Measurements from ENCODE around the gene KLF11. TPM values are rescaled to one million over a fixed set of nuclear protein-coding genes. Genes with fewer than 3 reads are reported as not detected.

KLF11 gene
- 1 to 10 TPM; 7.2 to 8.6 TPM for total RNA-seq

DNA sequence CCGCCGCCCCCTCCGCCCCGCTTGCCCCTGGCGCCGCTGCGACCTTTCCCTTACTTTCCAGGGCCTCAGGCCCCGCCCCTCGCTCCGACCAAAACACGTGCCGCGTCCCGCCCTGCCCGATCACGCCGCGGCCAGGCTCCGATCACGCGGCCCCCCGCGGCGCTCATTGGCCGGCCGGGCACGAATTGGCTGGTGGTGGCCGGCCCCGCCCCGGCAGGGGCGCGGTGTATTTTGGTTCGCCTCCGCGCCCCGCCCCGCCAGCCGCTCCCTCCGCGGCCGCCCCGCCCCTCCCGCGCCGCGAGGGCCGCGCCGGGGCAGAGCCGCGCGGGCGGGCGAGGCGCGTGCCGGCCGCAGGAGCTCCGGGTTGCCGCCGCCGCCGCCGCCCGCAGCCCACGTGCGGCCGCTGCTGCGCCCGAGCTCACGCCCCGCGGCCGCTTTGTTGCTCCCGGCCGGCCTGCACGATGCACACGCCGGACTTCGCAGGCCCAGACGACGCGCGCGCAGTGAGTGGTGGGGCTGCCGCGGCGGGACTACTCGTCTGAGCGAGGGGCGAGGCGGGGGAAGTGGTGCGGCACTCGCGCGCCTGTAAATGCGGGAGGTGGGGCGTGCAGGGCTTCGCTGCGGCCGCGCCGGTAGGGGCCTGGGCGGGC, at the start of gene KLF11:
Gene KLF11 (plus strand): TSS at position 295 of the 650 bp plus-strand sequence. CDS start 167 bp downstream, at position 462.
- Mint-ChIP-seq H3K27me3 (peaks cover 34% of the 10 kb centered on the region), H3K27ac (peak within 1 kb of the TSS; percentile 92), H3K36me3 (ENCODE audit: low read depth) (peaks cover 7% of the 10 kb centered on the region), H3K4me1 (peaks cover 31% of the 10 kb centered on the region), H3K9me3 (no peaks in the 10 kb centered on the region), H3K4me3 (peak within 1 kb of the TSS; percentile 75)
- POLR2A ChIA-PET, result no interaction called here
- CTCF ChIA-PET, result interaction anchor here (1.0 to 2.6 kb wide), 6 partner anchors 12 to 247 kb away, joined by 3 to 9 read pairs (median 4); no protein-coding TSS in a partner anchor
- peak; percentile 82 for DNase-seq

DNA sequence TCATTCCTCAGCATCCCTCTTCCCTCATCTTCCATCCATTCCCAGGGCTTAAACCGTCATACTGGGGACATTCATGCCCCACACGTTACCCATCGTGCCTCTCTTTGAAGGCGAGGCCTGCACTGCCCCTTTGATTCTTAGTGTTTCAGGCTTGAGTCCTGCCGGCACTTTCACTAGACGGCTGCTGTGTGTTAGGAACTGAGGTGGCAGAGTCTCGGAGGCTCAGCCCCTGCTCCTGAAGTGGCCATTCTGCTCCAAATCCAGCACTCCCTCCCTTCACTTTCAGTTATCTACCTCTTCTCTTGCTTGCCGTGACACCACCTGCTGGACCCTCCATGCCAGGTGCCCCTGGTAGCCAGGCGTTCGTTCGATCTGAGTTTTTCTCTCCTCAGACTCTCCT, 48.9 kb upstream of the KLF11 start:
- Mint-ChIP-seq H3K36me3 (ENCODE audit: low read depth) (no peaks in the 10 kb centered on the region), H3K9me3 (no peaks in the 10 kb centered on the region), H3K4me3 (no peak overlapping the region), H3K4me1 (peaks cover 5% of the 10 kb centered on the region), H3K27me3 (no peaks in the 10 kb centered on the region), H3K27ac (no peak overlapping the region)
- ChIA-PET POLR2A (no interaction called here), CTCF (interaction anchor here (1.4 kb wide), 1 partner anchor 15 kb away, joined by 4 read pairs; no protein-coding TSS in a partner anchor)
- no peak for DNase-seq

DNA sequence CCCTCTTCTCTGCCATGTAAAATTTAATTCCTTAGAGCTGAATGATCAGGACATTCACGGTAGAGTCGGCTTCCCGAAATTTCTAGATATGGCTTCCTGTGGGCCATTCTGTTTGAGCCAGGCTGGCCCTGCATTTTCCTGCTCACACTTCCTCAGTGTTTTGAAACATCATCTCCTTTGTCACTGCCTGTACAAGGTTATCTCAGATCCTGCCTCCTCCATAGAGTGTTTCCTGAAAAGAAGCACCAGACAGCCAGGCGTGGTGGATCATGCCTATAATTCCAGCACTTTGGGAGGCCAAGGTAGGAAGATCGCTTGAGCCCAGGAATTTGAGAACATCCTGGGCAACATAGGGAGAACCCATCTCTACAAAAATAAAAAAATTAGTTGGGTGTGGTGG, 48.3 kb upstream of the KLF11 start:
- Mint-ChIP-seq H3K36me3 (ENCODE audit: low read depth) (no peaks in the 10 kb centered on the region), H3K27me3 (no peaks in the 10 kb centered on the region), H3K9me3 (no peaks in the 10 kb centered on the region), H3K4me3 (no peak overlapping the region), H3K4me1 (peaks cover 5% of the 10 kb centered on the region), H3K27ac (no peak overlapping the region)
- POLR2A ChIA-PET, result no interaction called here
- CTCF ChIA-PET, result interaction anchor here (1.7 kb wide), 1 partner anchor 11 kb away, joined by 9 read pairs; no protein-coding TSS in a partner anchor
- DNase-seq, result no peak

DNA sequence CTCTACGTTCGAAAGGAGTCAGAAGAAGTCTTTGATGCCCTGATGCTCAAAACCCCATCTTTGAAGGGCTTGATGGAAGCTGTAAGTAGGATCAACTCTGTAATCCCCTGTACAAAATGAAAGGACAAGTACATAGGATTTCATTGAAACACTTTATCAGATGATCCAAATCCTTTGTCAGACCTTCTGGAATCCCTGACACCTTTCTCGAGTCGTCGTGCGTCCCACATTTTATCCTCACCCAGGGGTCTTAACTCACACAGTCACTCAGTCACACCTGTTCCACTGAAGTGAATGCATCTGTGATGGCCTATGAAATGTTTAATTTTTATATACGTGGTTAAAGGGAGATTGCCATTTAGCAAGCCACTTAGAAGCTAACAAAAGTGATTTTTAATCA, 47.0 kb upstream of the KLF11 start:
- Mint-ChIP-seq H3K4me1 (peaks cover 5% of the 10 kb centered on the region), H3K36me3 (ENCODE audit: low read depth) (no peaks in the 10 kb centered on the region), H3K4me3 (no peak overlapping the region), H3K27me3 (no peaks in the 10 kb centered on the region), H3K27ac (no peak overlapping the region), H3K9me3 (no peaks in the 10 kb centered on the region)
- CTCF ChIA-PET, result interaction anchor here (1.0 to 1.7 kb wide), 4 partner anchors 9 to 18 kb away, joined by 3 to 9 read pairs (median 4); no protein-coding TSS in a partner anchor
- POLR2A ChIA-PET, result no interaction called here
- no peak for DNase-seq

DNA sequence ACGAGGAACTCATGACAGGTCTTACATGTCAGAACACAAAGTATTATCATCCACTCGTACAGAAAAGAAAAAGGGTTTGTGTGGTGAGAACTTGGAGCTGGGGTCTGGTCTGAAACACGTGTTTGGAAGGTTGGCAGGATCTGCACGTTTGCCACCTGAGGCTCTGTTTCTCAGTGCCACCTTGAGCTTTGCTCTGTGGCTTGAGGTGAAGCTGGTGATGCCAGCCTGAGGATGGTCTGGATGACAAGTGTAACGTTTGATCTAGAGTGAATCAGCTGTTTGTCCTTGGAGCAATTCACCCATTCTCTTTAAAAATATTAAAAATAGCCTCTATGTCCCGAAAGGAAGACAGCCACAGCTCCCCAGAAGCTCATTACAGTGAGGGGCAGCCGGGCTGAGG, 45.4 kb upstream of the KLF11 start:
- Mint-ChIP-seq H3K4me1 (peaks cover 5% of the 10 kb centered on the region), H3K27me3 (no peaks in the 10 kb centered on the region), H3K4me3 (no peak overlapping the region), H3K9me3 (no peaks in the 10 kb centered on the region), H3K36me3 (ENCODE audit: low read depth) (no peaks in the 10 kb centered on the region), H3K27ac (no peak overlapping the region)
- ChIA-PET POLR2A (no interaction called here), CTCF (interaction anchor here (1.0 to 1.1 kb wide), 2 partner anchors 9 to 14 kb away, joined by 4 read pairs; no protein-coding TSS in a partner anchor)
- no peak for DNase-seq

DNA sequence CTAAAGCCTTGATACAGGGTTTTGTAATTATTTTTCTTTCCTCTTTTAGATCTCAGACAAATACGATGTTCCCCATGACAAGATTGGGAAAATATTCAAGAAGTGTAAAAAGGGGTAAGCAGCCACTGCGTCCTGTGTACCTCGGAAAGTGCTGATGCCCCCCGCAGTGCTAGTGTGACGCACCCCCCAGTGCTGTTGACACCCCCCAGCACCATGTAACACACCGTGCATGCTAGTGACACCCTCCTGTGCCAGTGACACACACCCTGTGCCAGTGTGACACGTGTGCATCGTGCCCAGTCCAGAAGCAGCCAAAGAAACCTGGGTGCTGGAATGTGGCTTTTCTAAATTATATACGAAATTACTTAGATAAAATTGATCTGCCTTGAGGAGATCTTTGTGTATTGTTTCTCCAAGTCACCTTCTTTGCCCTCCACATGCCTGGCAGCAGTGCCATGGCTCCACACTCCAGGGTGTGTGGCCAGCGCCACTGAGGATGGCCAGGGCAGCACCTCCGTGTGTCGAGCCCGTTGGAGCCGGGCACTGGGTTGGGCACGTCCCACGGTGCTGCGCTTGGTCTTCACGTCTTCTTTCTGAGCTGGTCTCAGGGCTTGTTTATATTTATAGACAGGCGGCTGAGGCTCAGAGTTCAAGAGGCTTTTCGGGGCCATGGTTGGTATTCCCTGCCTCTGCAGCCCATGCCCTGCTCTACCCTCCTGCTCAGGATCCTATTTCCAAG, 44.3 kb upstream of the KLF11 start:
- Mint-ChIP-seq H3K4me1 (peaks cover 4% of the 10 kb centered on the region), H3K27ac (no peak overlapping the region), H3K9me3 (no peaks in the 10 kb centered on the region), H3K27me3 (no peaks in the 10 kb centered on the region), H3K36me3 (ENCODE audit: low read depth) (no peaks in the 10 kb centered on the region), H3K4me3 (no peak overlapping the region)
- ChIA-PET POLR2A (no interaction called here), CTCF (no interaction called here)
- DNase-seq, result no peak

DNA sequence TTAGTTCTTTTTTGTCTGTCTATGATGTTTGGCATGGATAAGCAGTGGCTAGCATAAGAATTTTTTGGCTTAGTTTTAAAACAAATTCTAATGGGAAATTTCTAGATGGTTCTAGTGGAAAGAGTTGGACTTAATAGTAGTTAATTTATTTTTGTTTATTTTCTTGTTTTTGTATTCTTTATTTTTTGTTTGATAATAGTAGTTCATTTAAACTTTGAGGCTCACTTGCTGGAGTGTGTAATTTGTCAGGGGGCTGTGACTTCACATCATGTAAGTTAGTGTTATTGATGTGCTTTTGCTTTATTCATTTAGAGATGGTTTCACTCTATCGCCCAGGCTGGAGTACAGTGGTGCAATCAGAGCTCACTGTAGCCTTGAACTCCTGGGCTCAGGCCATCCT, 43.7 kb upstream of the KLF11 start:
- Mint-ChIP-seq H3K36me3 (ENCODE audit: low read depth) (no peaks in the 10 kb centered on the region), H3K27ac (no peak overlapping the region), H3K9me3 (no peaks in the 10 kb centered on the region), H3K27me3 (peaks cover 3% of the 10 kb centered on the region), H3K4me3 (no peak overlapping the region), H3K4me1 (no peaks in the 10 kb centered on the region)
- no peak for DNase-seq
- POLR2A ChIA-PET, result no interaction called here
- CTCF ChIA-PET, result no interaction called here

DNA sequence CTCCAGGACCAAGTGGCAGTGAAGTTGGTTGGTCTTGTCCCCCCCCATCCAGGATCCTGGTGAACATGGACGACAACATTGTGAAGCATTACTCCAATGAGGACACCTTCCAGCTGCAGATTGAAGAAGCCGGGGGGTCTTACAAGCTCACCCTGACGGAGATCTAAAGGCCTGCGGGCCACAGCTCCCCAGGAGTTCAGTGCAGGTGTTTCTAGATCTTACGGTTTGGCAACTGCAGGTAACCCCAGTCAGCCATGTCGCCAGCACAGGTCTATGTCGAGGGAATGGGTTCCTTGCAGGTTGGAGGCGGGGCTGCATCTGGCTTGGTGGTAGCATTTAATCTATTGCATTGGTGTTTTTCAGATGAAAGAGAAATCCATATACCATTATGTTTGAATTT, 42.8 kb upstream of the KLF11 start:
- CTCF ChIA-PET, result no interaction called here
- H3K9me3 Mint-ChIP-seq, result no peaks in the 10 kb centered on the region
- no peaks in the 10 kb centered on the region for H3K36me3 Mint-ChIP-seq (ENCODE audit: low read depth)
- no peaks in the 10 kb centered on the region for H3K4me1 Mint-ChIP-seq
- H3K27ac Mint-ChIP-seq, result no peak overlapping the region
- H3K27me3 Mint-ChIP-seq, result peaks cover 7% of the 10 kb centered on the region
- no peak for DNase-seq
- no peak overlapping the region for H3K4me3 Mint-ChIP-seq
- POLR2A ChIA-PET, result no interaction called here

DNA sequence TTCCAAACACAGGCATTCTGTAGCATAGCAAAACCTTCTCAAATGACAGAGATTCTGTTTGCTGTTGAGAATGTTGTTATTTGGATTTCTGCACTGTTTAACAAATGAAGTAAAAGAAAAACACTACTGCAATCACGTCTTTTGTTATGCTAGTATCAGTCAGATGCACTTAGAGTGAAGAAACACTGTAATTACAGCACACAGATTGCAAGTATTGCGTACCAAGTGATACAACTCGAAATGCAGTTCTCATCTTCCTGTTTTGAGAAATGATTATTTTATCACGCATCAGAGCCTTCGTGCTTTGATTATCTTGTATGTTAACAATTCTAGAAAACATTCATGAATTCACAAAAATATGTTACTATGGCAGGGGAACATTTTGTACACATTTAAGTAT, 41.8 kb upstream of the KLF11 start:
- ChIA-PET POLR2A (no interaction called here), CTCF (no interaction called here)
- H3K36me3 Mint-ChIP-seq (ENCODE audit: low read depth), result no peaks in the 10 kb centered on the region
- no peaks in the 10 kb centered on the region for H3K9me3 Mint-ChIP-seq
- peaks cover 12% of the 10 kb centered on the region for H3K27me3 Mint-ChIP-seq
- H3K27ac Mint-ChIP-seq, result no peak overlapping the region
- no peak for DNase-seq
- no peak overlapping the region for H3K4me3 Mint-ChIP-seq
- no peaks in the 10 kb centered on the region for H3K4me1 Mint-ChIP-seq

DNA sequence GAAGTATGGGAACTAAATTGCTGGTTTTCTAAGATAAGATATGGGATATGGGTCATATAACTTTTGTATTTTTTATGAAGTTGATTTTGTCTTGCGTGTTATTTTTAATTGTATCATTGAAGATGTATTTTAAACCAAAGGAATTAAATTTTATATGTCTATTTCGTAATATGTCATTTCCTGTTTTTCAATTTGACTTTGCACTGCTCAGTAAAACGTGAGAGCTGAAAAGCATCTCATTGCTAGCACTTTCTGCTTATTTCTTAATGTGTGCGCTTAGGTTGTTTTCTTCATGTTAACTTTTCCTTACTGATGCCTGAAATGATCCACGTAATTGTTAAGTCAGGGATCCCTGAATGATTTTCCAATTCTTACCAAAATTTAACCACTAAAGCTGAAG, 41.2 kb upstream of the KLF11 start:
- H3K4me1 Mint-ChIP-seq, result no peaks in the 10 kb centered on the region

DNA sequence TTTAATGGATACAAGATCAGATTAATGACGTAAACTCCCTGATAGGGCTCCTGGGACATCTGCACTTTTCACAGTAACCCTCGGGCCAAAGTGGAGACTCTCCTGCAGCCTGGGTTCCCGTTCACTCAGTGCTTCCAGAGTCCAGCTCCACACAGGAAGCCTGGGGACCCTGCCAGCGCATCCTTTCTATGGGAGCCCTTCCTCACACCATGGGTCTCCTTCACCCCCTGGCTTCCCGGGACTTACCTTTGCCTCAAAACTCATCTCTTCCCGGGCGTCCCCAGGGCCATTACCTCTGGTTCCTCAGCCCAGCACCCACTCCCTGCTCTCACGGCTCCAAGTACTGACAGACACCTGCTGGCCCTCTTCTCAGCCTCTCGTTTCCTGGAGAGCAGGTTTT, 40.7 kb upstream of the KLF11 start:
- no peaks in the 10 kb centered on the region for H3K36me3 Mint-ChIP-seq (ENCODE audit: low read depth)

More for the DNA sequence above, 41.2 kb upstream of the KLF11 start:
- H3K9me3 Mint-ChIP-seq, result no peaks in the 10 kb centered on the region
- peaks cover 18% of the 10 kb centered on the region for H3K27me3 Mint-ChIP-seq
- ChIA-PET POLR2A (no interaction called here), CTCF (interaction anchor here (1.9 kb wide), 1 partner anchor 18 kb away, joined by 6 read pairs; no protein-coding TSS in a partner anchor)
- H3K27ac Mint-ChIP-seq, result no peak overlapping the region
- DNase-seq, result no peak
- H3K36me3 Mint-ChIP-seq (ENCODE audit: low read depth), result no peaks in the 10 kb centered on the region
- H3K4me3 Mint-ChIP-seq, result no peak overlapping the region

DNA sequence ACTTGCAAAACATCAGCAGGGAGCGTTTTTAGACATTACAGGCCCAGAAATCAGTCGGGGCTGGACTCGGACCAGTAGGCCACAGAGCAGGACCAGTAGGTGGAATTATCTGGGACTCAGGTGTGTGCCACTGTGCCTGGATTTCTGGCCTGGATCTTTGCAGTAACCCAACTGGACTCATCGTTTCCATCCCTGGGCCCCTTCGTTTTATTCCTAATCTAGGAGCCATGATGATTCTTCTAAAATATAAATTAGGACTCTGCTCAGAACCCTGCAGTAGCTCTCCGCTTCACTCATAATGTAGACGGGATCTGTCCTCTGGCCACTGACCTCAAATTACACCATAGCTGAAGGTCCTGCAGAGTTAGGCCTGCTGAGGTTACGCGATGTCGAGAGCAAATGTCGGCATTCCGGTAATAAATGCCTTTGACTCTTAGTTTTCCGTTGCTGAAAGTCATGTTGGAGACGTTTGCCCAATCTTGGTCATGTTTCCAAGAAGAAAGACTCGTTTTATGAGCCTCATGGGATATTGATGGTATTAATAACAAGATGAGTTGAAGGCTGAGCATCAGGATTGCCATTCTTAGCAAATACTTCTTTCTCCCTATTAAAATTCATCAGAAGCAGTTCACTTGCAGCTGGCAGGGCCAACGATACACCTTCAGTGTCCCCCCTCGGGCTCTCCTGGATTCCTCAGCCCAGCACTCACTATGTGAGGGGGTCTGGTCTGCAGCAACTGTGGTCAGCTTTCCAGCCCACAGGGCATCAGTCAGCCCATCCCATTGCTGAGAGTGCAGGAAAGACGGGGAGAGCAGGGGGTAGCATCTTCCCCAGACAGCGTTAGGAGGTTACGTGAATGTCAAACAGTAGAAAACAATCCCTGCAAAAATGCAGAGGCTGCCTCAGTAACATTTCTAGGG, 39.9 kb upstream of the KLF11 start:
- Mint-ChIP-seq H3K36me3 (ENCODE audit: low read depth) (no peaks in the 10 kb centered on the region), H3K4me3 (no peak overlapping the region), H3K27ac (no peak overlapping the region), H3K9me3 (no peaks in the 10 kb centered on the region), H3K27me3 (peaks cover 27% of the 10 kb centered on the region), H3K4me1 (no peaks in the 10 kb centered on the region)
- no peak for DNase-seq
- ChIA-PET CTCF (interaction anchor here (1.9 kb wide), 1 partner anchor 20 kb away, joined by 6 read pairs; no protein-coding TSS in a partner anchor), POLR2A (no interaction called here)

More for the DNA sequence above, 40.7 kb upstream of the KLF11 start:
- ChIA-PET POLR2A (no interaction called here), CTCF (interaction anchor here (1.9 kb wide), 1 partner anchor 19 kb away, joined by 6 read pairs; no protein-coding TSS in a partner anchor)
- no peaks in the 10 kb centered on the region for H3K4me1 Mint-ChIP-seq
- H3K4me3 Mint-ChIP-seq, result no peak overlapping the region
- no peak for DNase-seq
- peaks cover 22% of the 10 kb centered on the region for H3K27me3 Mint-ChIP-seq
- no peaks in the 10 kb centered on the region for H3K9me3 Mint-ChIP-seq
- no peak overlapping the region for H3K27ac Mint-ChIP-seq
